ENCODE measurements around the gene POU2F2. TPM values are rescaled to one million over a fixed set of nuclear protein-coding genes. Genes with fewer than 3 reads are reported as not detected.

POU2F2 gene
- total and polyA plus RNA-seq, 2 donors (not counting 3 experiments of a cell fraction or from before 2014, with no cell fraction given): 4.0 to 4.1 TPM

DNA sequence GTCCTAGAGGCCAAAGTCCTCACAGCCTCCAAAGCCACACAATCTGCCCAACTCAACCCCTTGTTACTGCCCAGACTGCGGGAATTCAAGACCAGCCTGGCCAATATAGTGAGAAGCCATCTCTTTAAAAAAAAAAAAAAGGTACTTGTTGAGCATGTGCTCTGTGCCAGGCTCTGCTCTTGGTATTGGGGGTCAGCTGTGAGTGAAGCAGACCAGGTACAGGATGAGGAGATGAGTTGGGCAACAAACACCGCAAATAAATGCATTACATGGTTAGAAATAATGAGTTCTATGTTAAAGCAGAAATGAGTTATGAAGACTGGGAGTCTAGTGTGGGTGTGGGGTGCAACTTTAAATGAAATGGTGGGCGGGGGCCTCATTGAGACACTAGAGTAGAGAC lies 72.1 kb downstream of the POU2F2 start:
- H3K27ac ChIP-seq (ENCODE audit: insufficient read depth, low read depth, low read length): no peak overlapping the region
- BruUV-seq (replicated peaks): no TSS peak
- H3K4me1 ChIP-seq (ENCODE audit: control insufficient read depth, extremely low read depth, insufficient read depth, low read length): no peaks in the 10 kb centered on the region
- TF ChIP-seq JUN (IDR thresholded peaks at IDR 0.05; ENCODE audit: borderline replicate concordance, insufficient read depth, insufficient read length, low read depth) (no peak), POLR2A (IDR thresholded peaks at IDR 0.05; ENCODE audit: low read depth, low read length) (no peak), MYC (IDR thresholded peaks at IDR 0.05; ENCODE audit: low read depth, low read length) (no peak), EZH2 (IDR thresholded peaks at IDR 0.05; ENCODE audit: borderline replicate concordance, low read depth, low read length, severe bottlenecking) (no peak), FOS (IDR thresholded peaks at IDR 0.05; ENCODE audit: borderline replicate concordance, insufficient read depth, low read length) (no peak), POLR2AphosphoS5 (IDR thresholded peaks at IDR 0.05; ENCODE audit: insufficient read depth, low read depth, low read length) (no peak), GATA2 (IDR thresholded peaks at IDR 0.05; ENCODE audit: insufficient read depth, insufficient read length, low read depth, low read length) (no peak)
- TF ChIP-seq, protein P1, sequence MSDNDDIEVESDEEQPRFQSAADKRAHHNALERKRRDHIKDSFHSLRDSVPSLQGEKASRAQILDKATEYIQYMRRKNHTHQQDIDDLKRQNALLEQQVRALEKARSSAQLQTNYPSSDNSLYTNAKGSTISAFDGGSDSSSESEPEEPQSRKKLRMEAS (IDR thresholded peaks at IDR 0.05; ENCODE audit: insufficient read depth, insufficient read length): no peak
- TF ChIP-seq, protein P2, sequence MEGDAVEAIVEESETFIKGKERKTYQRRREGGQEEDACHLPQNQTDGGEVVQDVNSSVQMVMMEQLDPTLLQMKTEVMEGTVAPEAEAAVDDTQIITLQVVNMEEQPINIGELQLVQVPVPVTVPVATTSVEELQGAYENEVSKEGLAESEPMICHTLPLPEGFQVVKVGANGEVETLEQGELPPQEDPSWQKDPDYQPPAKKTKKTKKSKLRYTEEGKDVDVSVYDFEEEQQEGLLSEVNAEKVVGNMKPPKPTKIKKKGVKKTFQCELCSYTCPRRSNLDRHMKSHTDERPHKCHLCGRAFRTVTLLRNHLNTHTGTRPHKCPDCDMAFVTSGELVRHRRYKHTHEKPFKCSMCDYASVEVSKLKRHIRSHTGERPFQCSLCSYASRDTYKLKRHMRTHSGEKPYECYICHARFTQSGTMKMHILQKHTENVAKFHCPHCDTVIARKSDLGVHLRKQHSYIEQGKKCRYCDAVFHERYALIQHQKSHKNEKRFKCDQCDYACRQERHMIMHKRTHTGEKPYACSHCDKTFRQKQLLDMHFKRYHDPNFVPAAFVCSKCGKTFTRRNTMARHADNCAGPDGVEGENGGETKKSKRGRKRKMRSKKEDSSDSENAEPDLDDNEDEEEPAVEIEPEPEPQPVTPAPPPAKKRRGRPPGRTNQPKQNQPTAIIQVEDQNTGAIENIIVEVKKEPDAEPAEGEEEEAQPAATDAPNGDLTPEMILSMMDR (IDR thresholded peaks at IDR 0.05; ENCODE audit: extremely low read depth in 1 of 2, insufficient read depth in 1 of 2, low read depth in 1 of 2, low read length in 2 of 2): no peak
- FAIRE-seq (no peak), DNase-seq (ENCODE audit: low read depth, low spot score) (no peak)
- no peaks in the 10 kb centered on the region for H3K9me3 ChIP-seq (replicated peaks; ENCODE audit: control insufficient read depth, insufficient read depth, low read length)
- H3K27me3 ChIP-seq (ENCODE audit: control insufficient read depth in 2 of 2, insufficient read depth in 2 of 2, low read length in 2 of 2): peaks cover 0 to 2% of the 10 kb centered on the region in 2 experiments
- H3K4me2 ChIP-seq (ENCODE audit: insufficient read depth, low read length): no peak overlapping the region
- POLR2A ChIA-PET: no interaction called here
- no peaks in the 10 kb centered on the region for H3K79me2 ChIP-seq (ENCODE audit: control insufficient read depth, insufficient read depth, low read length)
- dilution Hi-C loops (cut with MboI; ENCODE audit: extremely low pct_ligation_motif_present, low sequenced_read_pairs): no loop called here
- no peaks in the 10 kb centered on the region for H3K36me3 ChIP-seq (ENCODE audit: control insufficient read depth in 2 of 2, extremely low read depth in 1 of 2, insufficient read depth in 2 of 2, low read length in 2 of 2)
- CTCF ChIA-PET: interaction anchor here (1.4 kb wide), 1 partner anchor 25 kb away, joined by 4 read pairs; no protein-coding TSS in a partner anchor
- H3K4me3 ChIP-seq (replicated peaks in 1 of 3; ENCODE audit: insufficient read depth in 1 of 3, low read depth in 1 of 3, low read length in 3 of 3): no peak overlapping the region
- no peak overlapping the region for H2AFZ ChIP-seq (ENCODE audit: low read depth, low read length)
- no peaks in the 10 kb centered on the region for H4K20me1 ChIP-seq (replicated peaks; ENCODE audit: control insufficient read depth, extremely low read depth, insufficient read depth, low read length)
- intact Hi-C loops (cut with micrococcal nuclease): no loop called here
- H3K9ac ChIP-seq (replicated peaks; ENCODE audit: extremely low read depth, insufficient read depth, low read length): no peak overlapping the region
- H3K9me1 ChIP-seq (replicated peaks; ENCODE audit: control insufficient read depth, extremely low read depth, insufficient read depth, low read length): no peaks in the 10 kb centered on the region
